ENCODE data around the gene TFCP2L1.

Gene TFCP2L1

GRCh38 chr2:121210691-121211090, 74.3 kb downstream of the TFCP2L1 start:
- no peak for TF ChIP-seq GATA3 (IDR thresholded peaks at IDR 0.05; ENCODE audit: low read depth, low read length)
- no peak for TF ChIP-seq GATA2 (IDR thresholded peaks at IDR 0.05; ENCODE audit: low read depth, low read length)

GRCh38 chr2:121209014-121209610, 75.9 kb downstream of the TFCP2L1 start:
- no peak for TF ChIP-seq GATA2 (IDR thresholded peaks at IDR 0.05; ENCODE audit: low read depth, low read length)
- no peak for TF ChIP-seq GATA3 (IDR thresholded peaks at IDR 0.05; ENCODE audit: low read depth, low read length)

- TF ChIP-seq GATA2 (IDR thresholded peaks at IDR 0.05; ENCODE audit: low read depth, low read length) (no peak), GATA3 (IDR thresholded peaks at IDR 0.05; ENCODE audit: low read depth, low read length) (no peak)
These were observed 77.5 kb downstream of the TFCP2L1 start for GRCh38 chr2:121207494-121207893.

- TF ChIP-seq GATA3 (IDR thresholded peaks at IDR 0.05; ENCODE audit: low read depth, low read length) (no peak), GATA2 (IDR thresholded peaks at IDR 0.05; ENCODE audit: low read depth, low read length) (no peak)
These were observed 79.6 kb downstream of the TFCP2L1 start for GRCh38 chr2:121205321-121205942.

GRCh38 chr2:121203591-121204249, 81.3 kb downstream of the TFCP2L1 start:
- TF ChIP-seq GATA2 (IDR thresholded peaks at IDR 0.05; ENCODE audit: low read depth, low read length): no peak
- no peak for TF ChIP-seq GATA3 (IDR thresholded peaks at IDR 0.05; ENCODE audit: low read depth, low read length)

GRCh38 chr2:121202541-121203310, 82.3 kb downstream of the TFCP2L1 start:
- TF ChIP-seq GATA3 (IDR thresholded peaks at IDR 0.05; ENCODE audit: low read depth, low read length) (no peak), GATA2 (IDR thresholded peaks at IDR 0.05; ENCODE audit: low read depth, low read length) (no peak)

GRCh38 chr2:121201796-121202195, 83.2 kb downstream of the TFCP2L1 start:
- TF ChIP-seq GATA3 (IDR thresholded peaks at IDR 0.05; ENCODE audit: low read depth, low read length): no peak
- TF ChIP-seq GATA2 (IDR thresholded peaks at IDR 0.05; ENCODE audit: low read depth, low read length): no peak

- no peak for TF ChIP-seq GATA3 (IDR thresholded peaks at IDR 0.05; ENCODE audit: low read depth, low read length)
- TF ChIP-seq GATA2 (IDR thresholded peaks at IDR 0.05; ENCODE audit: low read depth, low read length): no peak
These were observed 84.3 kb downstream of the TFCP2L1 start for GRCh38 chr2:121200419-121201315.

- TF ChIP-seq GATA3 (IDR thresholded peaks at IDR 0.05; ENCODE audit: low read depth, low read length): no peak
- no peak for TF ChIP-seq GATA2 (IDR thresholded peaks at IDR 0.05; ENCODE audit: low read depth, low read length)
These were observed 85.0 kb downstream of the TFCP2L1 start for GRCh38 chr2:121200011-121200347.

GRCh38 chr2:121199281-121200010, 85.6 kb downstream of the TFCP2L1 start:
- TF ChIP-seq GATA2 (IDR thresholded peaks at IDR 0.05; ENCODE audit: low read depth, low read length) (no peak), GATA3 (IDR thresholded peaks at IDR 0.05; ENCODE audit: low read depth, low read length) (no peak)

GRCh38 chr2:121197369-121198091, 87.5 kb downstream of the TFCP2L1 start:
- TF ChIP-seq GATA3 (IDR thresholded peaks at IDR 0.05; ENCODE audit: low read depth, low read length) (no peak), GATA2 (IDR thresholded peaks at IDR 0.05; ENCODE audit: low read depth, low read length) (no peak)

GRCh38 chr2:121196849-121197155, 88.2 kb downstream of the TFCP2L1 start:
- TF ChIP-seq GATA2 (IDR thresholded peaks at IDR 0.05; ENCODE audit: low read depth, low read length) (no peak), GATA3 (IDR thresholded peaks at IDR 0.05; ENCODE audit: low read depth, low read length) (no peak)
